Psoas muscle (tissue), 8 donors: Measurements from ENCODE around the gene ACAA2. TPM values are rescaled to one million over a fixed set of nuclear protein-coding genes. Genes with fewer than 3 reads are reported as not detected.
"Not testable (repeated sequence)": the region's sequence is repeated elsewhere in the genome, so short reads cannot be mapped to it uniquely, and the experiment has no call there.

Experiments used
- ATAC-seq, 4 donors: fragments of 200-7000 bp; cut with Tn5 transposase; one replicate each; pipeline ENCODE4 v1.9.1; 2020; ENCODE audit warnings: moderate library complexity in 3 of 4, mild to moderate bottlenecking in 2 of 4
- DNase-seq, 2 donors: peaks; one replicate each; pipeline ENCODE4 v3.0.0-alpha.2; 2020
- H3K27ac ChIP-seq: fragments of 200-600 bp; one replicate; pipeline ENCODE4 v1.8.0; 2022
- H3K27me3 ChIP-seq, 3 donors: fragments of 200-600 bp in 1 of 3; one replicate each; pipeline versions ENCODE4 v1.6.1 to v1.8.0; 2013 to 2022; ENCODE audit warnings: low read length in 2 of 3, mild to moderate bottlenecking in 2 of 3, moderate library complexity in 1 of 3; ENCODE audit not compliant: insufficient read depth in 3 of 3
- H3K36me3 ChIP-seq, 2 donors: fragments of 200-600 bp in 1 of 2; one replicate each; pipeline versions ENCODE4 v1.6.1 to v1.8.0; 2013 to 2022; ENCODE audit warnings: low read depth in 1 of 2, mild to moderate bottlenecking in 1 of 2, moderate library complexity in 1 of 2; ENCODE audit not compliant: insufficient read depth in 1 of 2
- H3K4me1 ChIP-seq: fragments of 200-600 bp; one replicate; pipeline ENCODE4 v1.8.0; 2022
- H3K4me3 ChIP-seq: fragments of 200-600 bp; one replicate; pipeline ENCODE4 v1.8.0; 2022; ENCODE audit warnings: mild to moderate bottlenecking
- H3K9me3 ChIP-seq: fragments of 200-600 bp; one replicate; pipeline ENCODE4 v1.8.0; 2022
- CTCF ChIP-seq: fragments of 200-600 bp; IDR thresholded peaks from one replicate; pipeline ENCODE4 v1.8.0; 2022; ENCODE audit warnings: antibody characterized with exemption
- WGBS, 3 donors: extraction: QIAGEN DNeasy Blood & Tissue Kit; methylation state at CpG; one replicate each; pipeline versions ENCODE4 v1.1.6 to v1.1.7; 2013; 5-methylcytosine and 5-hydroxymethylcytosine counted together
- intact Hi-C, 2 donors: fragments of 100-400 bp; cut with DNase I; formaldehyde crosslinking; loops; one replicate each; pipeline versions ENCODE4 v1.11.0 to v1.14.2; 2022
- polyA plus RNA-seq, 3 donors: library from polyadenylated mRNA; stranded (reverse); fragments of 200-250 nt; gene quantifications; one replicate each; pipeline ENCODE4 v1.2.3, GENCODE V29; 2013
- total RNA-seq, 4 donors: library from RNA; stranded (reverse); fragmentation: NEBNext Ultra II Directional in 2 of 4; extraction: Animal tissue kit (Norgen Biotek cat#: 25700) in 2 of 4; gene quantifications; one replicate each; pipeline versions ENCODE4 v1.2.1 to v1.2.4, GENCODE V29; 2021 to 2023
- donor health status: healthy with polysubstance abuse.
- donor health status: DM: no; HTN: no; CAD: no; lungs with moderate emphysema.
- donor health status: Bipolar disorder and iron deficiency.
- donor health status: healthy.
- donor health status: DM: yes; HTN: yes; CAD: no.
- donor health status: DM: no; HTN: no; CAD: no.
- donor health status: DM: no; HTN: no; CAD: no.
- donor health status: DM: yes; HTN: yes; CAD: no.

Gene ACAA2
- total and polyA plus RNA-seq, 7 donors, result 75.5 to 158 (median 95.4) TPM

- TF ChIP-seq CTCF, result no peak
- Histone ChIP-seq H3K27ac (no peak overlapping the region), H3K36me3 (peaks cover 0 to 16% of the 10 kb centered on the region in 2 donors), H3K4me3 (no peak overlapping the region), H3K27me3 (no peaks in the 10 kb centered on the region), H3K9me3 (peaks cover 5% of the 10 kb centered on the region), H3K4me1 (no peaks in the 10 kb centered on the region)
- 80 to 85% (median 84%) methylated on average over 5 of the region's 5 CpGs for WGBS, 3 donors
- no peak for ATAC-seq
- no peak for DNase-seq
- intact Hi-C loops, result no loop called here
Measured at GRCh38 chr18:49804096-49804495, 9.2 kb downstream of the ACAA2 start.

- peaks cover 0 to 23% of the 10 kb centered on the region in 2 donors for H3K36me3 ChIP-seq
- intact Hi-C loops, result no loop called here
- H3K4me3 ChIP-seq, result no peak overlapping the region
- ATAC-seq (no peak), DNase-seq (no peak)
- H3K9me3 ChIP-seq, result no peaks in the 10 kb centered on the region
- H3K27ac ChIP-seq, result no peak overlapping the region
- 66 to 82% (median 80%) methylated on average over 4 of the region's 4 CpGs for WGBS, 3 donors
- no peak for TF ChIP-seq CTCF
- no peaks in the 10 kb centered on the region for H3K27me3 ChIP-seq
- no peaks in the 10 kb centered on the region for H3K4me1 ChIP-seq
Measured at GRCh38 chr18:49802623-49803022, 10.7 kb downstream of the ACAA2 start.

GRCh38 chr18:49800491-49800890 is 12.8 kb downstream of the ACAA2 start:
- H3K4me1 ChIP-seq, H3K4me3 ChIP-seq, H3K9me3 ChIP-seq, intact Hi-C loops, DNase-seq, H3K27ac ChIP-seq, H3K27me3 ChIP-seq, ATAC-seq: not testable (repeated sequence)
- peaks cover 2 to 44% of the 10 kb centered on the region in 2 donors for H3K36me3 ChIP-seq
- 92 to 100% (median 95%) methylated on average over 4 of the region's 5 CpGs for WGBS, 3 donors

GRCh38 chr18:49799806-49800205 is 13.5 kb downstream of the ACAA2 start:
- H3K27ac ChIP-seq, H3K27me3 ChIP-seq, DNase-seq, H3K4me3 ChIP-seq, ATAC-seq, intact Hi-C loops, H3K9me3 ChIP-seq, H3K4me1 ChIP-seq: not testable (repeated sequence)
- H3K36me3 ChIP-seq, result peaks cover 2 to 51% of the 10 kb centered on the region in 2 donors
- 97 to 100% (median 99%) methylated on average over 8 to 19 of the region's 29 CpGs for WGBS, 3 donors

GRCh38 chr18:49798001-49798400 is 15.3 kb downstream of the ACAA2 start:
- Histone ChIP-seq H3K4me1 (no peaks in the 10 kb centered on the region), H3K4me3 (no peak overlapping the region), H3K27me3 (no peaks in the 10 kb centered on the region), H3K9me3 (no peaks in the 10 kb centered on the region), H3K36me3 (peaks cover 2 to 69% of the 10 kb centered on the region in 2 donors), H3K27ac (no peak overlapping the region)
- DNase-seq (no peak), ATAC-seq (no peak)
- TF ChIP-seq CTCF, result no peak
- WGBS, 3 donors, result 93 to 95% (median 94%) methylated on average over 4 of the region's 4 CpGs
- intact Hi-C loops, result no loop called here
